K562 (cell line): ENCODE results near the gene MALAT1. TPM values are rescaled to one million over a fixed set of nuclear protein-coding genes. Genes with fewer than 3 reads are reported as not detected.

Experiments used
- ARNT ChIP-seq, 2 experiments: fragments of 450-650 bp; IDR thresholded peaks; 2 replicates each; pipeline ENCODE4 v1.6.1; 2016; ENCODE audit warnings: mild to moderate bottlenecking in 1 of 2
- ASH1L ChIP-seq: fragments of 450-650 bp; IDR thresholded peaks from 2 replicates; pipeline ENCODE4 v1.6.1; 2018; ENCODE audit warnings: borderline replicate concordance, mild to moderate bottlenecking, low read depth; ENCODE audit not compliant: partially characterized antibody
- CBX2 ChIP-seq: fragments of 200-600 bp; sonication (generic); IDR thresholded peaks from one replicate; pipeline ENCODE4 v1.6.1; 2012; ENCODE audit warnings: mild to moderate bottlenecking, low read length, inconsistent platforms; ENCODE audit not compliant: insufficient read depth, poor library complexity, severe bottlenecking
- CHD1 ChIP-seq: fragments of 200-600 bp; sonication (generic); IDR thresholded peaks from one replicate; pipeline ENCODE4 v1.6.1; 2012; ENCODE audit warnings: mild to moderate bottlenecking, moderate library complexity, low read length, inconsistent platforms
- EZH2 ChIP-seq: IDR thresholded peaks from 2 replicates; pipeline ENCODE4 v1.6.1; 2012; ENCODE audit warnings: low read depth, mild to moderate bottlenecking, inconsistent platforms, low read length, borderline replicate concordance
- FOXO4 ChIP-seq: fragments of 450-650 bp; formaldehyde crosslinking; IDR thresholded peaks from 2 replicates; pipeline ENCODE4 v1.4.0; 2020; ENCODE audit warnings: mild to moderate bottlenecking, moderate library complexity
- KDM5B ChIP-seq: fragments of 200-600 bp; sonication (generic); IDR thresholded peaks from 2 replicates; pipeline ENCODE4 v1.6.1; 2012; ENCODE audit warnings: low read depth, mild to moderate bottlenecking, moderate library complexity, low read length, control low read depth, inconsistent platforms; ENCODE audit not compliant: insufficient replicate concordance
- POLR2B ChIP-seq: fragments of 450-650 bp; IDR thresholded peaks from 2 replicates; pipeline ENCODE4 v1.6.1; 2018; ENCODE audit warnings: low read depth; ENCODE audit not compliant: partially characterized antibody
- PRPF4 ChIP-seq: fragments of 200-400 bp; formaldehyde crosslinking; IDR thresholded peaks from one replicate; pipeline ENCODE4 v1.6.1; 2017; ENCODE audit warnings: low read length, low read depth, mild to moderate bottlenecking; ENCODE audit not compliant: insufficient read depth, poor library complexity, severe bottlenecking
- SMAD3 ChIP-seq: fragments of 450-650 bp; formaldehyde crosslinking; conservative IDR thresholded peaks from 2 replicates; pipeline ENCODE4 v1.4.0; 2020; ENCODE audit warnings: mild to moderate bottlenecking
- U2AF1 ChIP-seq: fragments of 200-400 bp; formaldehyde crosslinking; optimal IDR thresholded peaks from 2 replicates; pipeline ENCODE3; 2017; ENCODE audit warnings: mild to moderate bottlenecking, low read depth, low read length, moderate library complexity
- ZNF121 ChIP-seq: sonication (generic); formaldehyde crosslinking; conservative IDR thresholded peaks from 2 replicates; pipeline ENCODE4 v1.8.0; 2022; ENCODE audit warnings: missing genetic modification reagents
- ZNF184 ChIP-seq: sonication (generic); formaldehyde crosslinking; IDR thresholded peaks from 2 replicates; pipeline ENCODE4 v1.5.0; 2020; ENCODE audit warnings: missing genetic modification reagents
- ZNF23 ChIP-seq: fragments of 250-450 bp; sonication (Bioruptor Pico); IDR thresholded peaks from 2 replicates; pipeline ENCODE4 v1.4.0; 2020; ENCODE audit warnings: mild to moderate bottlenecking
- ZNF431 ChIP-seq: sonication (generic); formaldehyde crosslinking; IDR thresholded peaks from 2 replicates; pipeline ENCODE4 v1.8.0; 2022; ENCODE audit warnings: mild to moderate bottlenecking, missing genetic modification reagents
- polyA plus RNA-seq, 8 experiments: library from polyadenylated mRNA; depleted of rRNA in 4 of 8; stranded (reverse) in 5 of 8; unstranded in 3 of 8; fragments of >200 nt; fragmentation: Nextera tagmentation in 2 of 8; fragmentation: Illumina TruSeq in 1 of 8; extraction: Ambion mirVana in 2 of 8; extraction: Trizol in 1 of 8; gene quantifications; 2 replicates each; pipeline versions ENCODE4 v1.2.1 to v1.2.3, GENCODE V29; 2011 to 2014; ENCODE audit warnings: inconsistent platforms in 1 of 8, missing spikeins in 1 of 8
- total RNA-seq, 7 experiments: library from RNA; depleted of rRNA in 6 of 7; stranded (reverse); fragments of >200 nt in 6 of 7; fragmentation: Illumina TruSeq in 2 of 7; extraction: Trizol in 2 of 7; gene quantifications; 2 replicates each; pipeline versions ENCODE4 v1.2.1 to v1.2.3, GENCODE V29; 2011 to 2021; ENCODE audit warnings: low replicate concordance in 1 of 7
- TF ChIP-seq, protein P1 (sequence below): fragments of 250-450 bp; sonication (Bioruptor Pico); IDR thresholded peaks from 2 replicates; pipeline ENCODE4 v1.9.0; 2021; ENCODE audit warnings: mild to moderate bottlenecking
- TF ChIP-seq, protein P2 (sequence below): fragments of 250-450 bp; sonication (Bioruptor Pico); IDR thresholded peaks from 2 replicates; pipeline ENCODE4 v1.5.0; 2021
- TF ChIP-seq, protein P3 (sequence below): sonication (generic); formaldehyde crosslinking; IDR thresholded peaks from 2 replicates; pipeline ENCODE4 v1.8.0; 2022; ENCODE audit warnings: mild to moderate bottlenecking, missing genetic modification reagents
- TF ChIP-seq, protein P4 (sequence below): fragments of 450-650 bp; IDR thresholded peaks from 2 replicates; pipeline ENCODE4 v1.6.1; 2017; ENCODE audit warnings: antibody characterized with exemption

MALAT1 gene
- total and polyA plus RNA-seq, 9 of the 15 experiments (the other 6 are each of a cell fraction or from before 2014, with no cell fraction given) = 363 to 8,715 (median 2,351) TPM

- TF ChIP-seq ZNF431 (CRISPR knock-in tag) (no peak; the same call in 1 of the 2 replicates), ARNT (IDR thresholded peaks at IDR 0.05) (no peak), SMAD3 (no peak), CBX2 (no peak), CHD1 (no peak), EZH2 (no peak), U2AF1 (no peak), ZNF23 (CRISPR knock-in tag) (no peak), ASH1L (no peak), PRPF4 (no peak), POLR2B (no peak), ZNF121 (CRISPR knock-in tag) (no peak), FOXO4 (CRISPR knock-in tag) (no peak), KDM5B (peak; percentile 20), ZNF184 (CRISPR knock-in tag) (no peak)
- TF ChIP-seq, protein P1, sequence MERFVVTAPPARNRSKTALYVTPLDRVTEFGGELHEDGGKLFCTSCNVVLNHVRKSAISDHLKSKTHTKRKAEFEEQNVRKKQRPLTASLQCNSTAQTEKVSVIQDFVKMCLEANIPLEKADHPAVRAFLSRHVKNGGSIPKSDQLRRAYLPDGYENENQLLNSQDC (CRISPR knock-in tag) = no peak
- TF ChIP-seq, protein P2, sequence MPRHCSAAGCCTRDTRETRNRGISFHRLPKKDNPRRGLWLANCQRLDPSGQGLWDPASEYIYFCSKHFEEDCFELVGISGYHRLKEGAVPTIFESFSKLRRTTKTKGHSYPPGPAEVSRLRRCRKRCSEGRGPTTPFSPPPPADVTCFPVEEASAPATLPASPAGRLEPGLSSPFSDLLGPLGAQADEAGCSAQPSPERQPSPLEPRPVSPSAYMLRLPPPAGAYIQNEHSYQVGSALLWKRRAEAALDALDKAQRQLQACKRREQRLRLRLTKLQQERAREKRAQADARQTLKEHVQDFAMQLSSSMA (CRISPR knock-in tag) = no peak
- TF ChIP-seq, protein P3, sequence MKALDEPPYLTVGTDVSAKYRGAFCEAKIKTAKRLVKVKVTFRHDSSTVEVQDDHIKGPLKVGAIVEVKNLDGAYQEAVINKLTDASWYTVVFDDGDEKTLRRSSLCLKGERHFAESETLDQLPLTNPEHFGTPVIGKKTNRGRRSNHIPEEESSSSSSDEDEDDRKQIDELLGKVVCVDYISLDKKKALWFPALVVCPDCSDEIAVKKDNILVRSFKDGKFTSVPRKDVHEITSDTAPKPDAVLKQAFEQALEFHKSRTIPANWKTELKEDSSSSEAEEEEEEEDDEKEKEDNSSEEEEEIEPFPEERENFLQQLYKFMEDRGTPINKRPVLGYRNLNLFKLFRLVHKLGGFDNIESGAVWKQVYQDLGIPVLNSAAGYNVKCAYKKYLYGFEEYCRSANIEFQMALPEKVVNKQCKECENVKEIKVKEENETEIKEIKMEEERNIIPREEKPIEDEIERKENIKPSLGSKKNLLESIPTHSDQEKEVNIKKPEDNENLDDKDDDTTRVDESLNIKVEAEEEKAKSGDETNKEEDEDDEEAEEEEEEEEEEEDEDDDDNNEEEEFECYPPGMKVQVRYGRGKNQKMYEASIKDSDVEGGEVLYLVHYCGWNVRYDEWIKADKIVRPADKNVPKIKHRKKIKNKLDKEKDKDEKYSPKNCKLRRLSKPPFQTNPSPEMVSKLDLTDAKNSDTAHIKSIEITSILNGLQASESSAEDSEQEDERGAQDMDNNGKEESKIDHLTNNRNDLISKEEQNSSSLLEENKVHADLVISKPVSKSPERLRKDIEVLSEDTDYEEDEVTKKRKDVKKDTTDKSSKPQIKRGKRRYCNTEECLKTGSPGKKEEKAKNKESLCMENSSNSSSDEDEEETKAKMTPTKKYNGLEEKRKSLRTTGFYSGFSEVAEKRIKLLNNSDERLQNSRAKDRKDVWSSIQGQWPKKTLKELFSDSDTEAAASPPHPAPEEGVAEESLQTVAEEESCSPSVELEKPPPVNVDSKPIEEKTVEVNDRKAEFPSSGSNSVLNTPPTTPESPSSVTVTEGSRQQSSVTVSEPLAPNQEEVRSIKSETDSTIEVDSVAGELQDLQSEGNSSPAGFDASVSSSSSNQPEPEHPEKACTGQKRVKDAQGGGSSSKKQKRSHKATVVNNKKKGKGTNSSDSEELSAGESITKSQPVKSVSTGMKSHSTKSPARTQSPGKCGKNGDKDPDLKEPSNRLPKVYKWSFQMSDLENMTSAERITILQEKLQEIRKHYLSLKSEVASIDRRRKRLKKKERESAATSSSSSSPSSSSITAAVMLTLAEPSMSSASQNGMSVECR (CRISPR knock-in tag) = no peak
- TF ChIP-seq, protein P4, sequence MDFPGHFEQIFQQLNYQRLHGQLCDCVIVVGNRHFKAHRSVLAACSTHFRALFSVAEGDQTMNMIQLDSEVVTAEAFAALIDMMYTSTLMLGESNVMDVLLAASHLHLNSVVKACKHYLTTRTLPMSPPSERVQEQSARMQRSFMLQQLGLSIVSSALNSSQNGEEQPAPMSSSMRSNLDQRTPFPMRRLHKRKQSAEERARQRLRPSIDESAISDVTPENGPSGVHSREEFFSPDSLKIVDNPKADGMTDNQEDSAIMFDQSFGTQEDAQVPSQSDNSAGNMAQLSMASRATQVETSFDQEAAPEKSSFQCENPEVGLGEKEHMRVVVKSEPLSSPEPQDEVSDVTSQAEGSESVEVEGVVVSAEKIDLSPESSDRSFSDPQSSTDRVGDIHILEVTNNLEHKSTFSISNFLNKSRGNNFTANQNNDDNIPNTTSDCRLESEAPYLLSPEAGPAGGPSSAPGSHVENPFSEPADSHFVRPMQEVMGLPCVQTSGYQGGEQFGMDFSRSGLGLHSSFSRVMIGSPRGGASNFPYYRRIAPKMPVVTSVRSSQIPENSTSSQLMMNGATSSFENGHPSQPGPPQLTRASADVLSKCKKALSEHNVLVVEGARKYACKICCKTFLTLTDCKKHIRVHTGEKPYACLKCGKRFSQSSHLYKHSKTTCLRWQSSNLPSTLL = no peak
Observed at GRCh38 chr11:65478388-65479183, 20.3 kb upstream of the MALAT1 start (continued).
